ENCODE results near the gene UROD.
"Not testable (repeated sequence)": the region's sequence is repeated elsewhere in the genome, so short reads cannot be mapped to it uniquely, and the experiment has no call there.

Gene UROD

DNA sequence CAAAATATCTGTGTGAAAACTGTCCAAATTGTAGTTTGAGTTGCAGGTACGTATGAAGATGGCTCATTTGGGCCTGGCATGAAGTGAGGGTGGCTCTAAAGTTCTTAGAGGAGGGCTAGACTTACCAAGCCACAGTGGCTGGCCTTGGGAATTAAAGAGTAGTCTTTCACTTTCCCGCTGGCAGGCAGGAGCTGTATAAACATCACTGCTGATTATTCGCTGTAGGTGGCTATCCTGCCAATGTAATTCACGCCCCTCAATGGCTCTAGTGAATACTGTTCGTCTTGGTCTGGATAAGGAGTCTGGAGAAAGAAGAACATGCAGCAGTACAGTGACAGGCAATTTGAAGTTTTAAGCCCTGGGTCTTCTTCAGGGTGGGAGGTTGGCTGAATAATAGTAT, 31.0 kb downstream of the UROD start:
- no peak for DNase-seq

DNA sequence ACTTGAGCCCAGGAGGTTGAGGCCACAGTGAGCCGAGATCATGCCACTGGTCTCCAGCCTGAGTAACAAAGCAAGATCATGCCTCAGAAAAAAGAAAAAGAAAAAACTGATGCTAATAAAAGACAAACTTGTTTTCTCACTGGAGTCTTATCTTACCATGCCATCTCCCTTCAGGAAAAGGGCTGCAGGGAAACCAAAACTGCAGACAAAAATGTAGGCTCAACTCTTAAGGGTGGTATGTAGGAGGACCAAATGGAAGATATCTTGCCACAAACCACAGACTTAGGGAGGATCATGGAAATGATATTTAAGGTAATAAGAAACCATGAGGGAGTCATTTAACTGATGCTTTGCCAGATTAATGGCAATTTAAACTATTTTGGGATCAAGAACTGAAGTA, 32.9 kb downstream of the UROD start:
- no peak for DNase-seq

DNA sequence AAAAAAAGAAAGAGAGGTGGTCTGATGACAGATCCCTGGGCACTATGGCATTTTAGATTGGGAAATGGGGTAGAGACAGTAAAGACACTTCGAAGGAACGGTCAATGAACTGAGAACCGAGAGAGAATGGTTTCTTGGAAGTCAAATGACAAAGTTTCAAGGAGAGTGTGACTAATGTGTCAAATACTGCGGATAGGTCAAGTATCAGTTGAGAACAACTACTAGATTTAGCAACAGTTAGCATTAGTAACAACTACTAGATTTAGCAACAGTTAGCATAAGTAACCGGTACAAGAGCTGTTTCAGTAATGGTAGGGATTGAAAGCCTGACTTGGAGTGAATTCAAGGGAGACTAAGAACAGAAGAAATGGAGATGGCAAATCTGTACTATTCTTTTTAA, 35.0 kb downstream of the UROD start:
- DNase-seq = no peak

DNA sequence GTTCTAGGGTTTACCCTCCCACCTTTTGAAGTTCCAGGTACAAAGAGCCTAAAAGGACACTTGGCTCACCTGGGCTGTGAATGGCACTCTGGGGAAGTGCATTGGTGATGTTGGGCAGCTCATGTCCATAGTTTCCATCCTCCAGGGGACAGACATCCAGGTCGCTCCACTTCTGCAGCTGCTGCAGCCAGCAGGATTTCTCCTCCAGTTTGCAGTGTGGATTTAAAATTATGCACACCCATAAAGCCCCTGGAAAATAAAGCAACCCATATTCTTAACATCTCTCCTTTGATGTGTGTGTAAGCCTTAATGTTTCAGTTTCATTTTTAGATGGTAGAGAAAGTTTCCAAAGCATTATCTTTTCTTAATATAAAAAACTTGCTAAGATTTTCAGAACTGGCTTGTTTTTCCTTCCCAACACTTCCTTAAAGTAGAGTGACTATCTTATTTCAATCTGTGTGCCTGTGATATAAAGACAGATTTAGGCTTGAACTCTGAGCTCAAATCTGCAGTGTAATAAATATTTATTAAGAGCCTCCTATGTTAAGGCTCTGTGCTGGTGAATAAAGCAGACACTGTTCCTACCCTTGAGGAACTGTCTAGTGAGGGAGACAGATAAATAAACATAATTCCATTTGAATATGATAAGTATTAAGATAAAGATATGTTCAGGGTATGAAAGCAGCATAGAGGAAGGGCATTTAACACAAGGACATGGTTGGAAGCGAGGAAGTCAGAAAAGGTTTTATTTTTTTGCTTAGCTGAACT, 39.1 kb downstream of the UROD start:
- no peak for DNase-seq

DNA sequence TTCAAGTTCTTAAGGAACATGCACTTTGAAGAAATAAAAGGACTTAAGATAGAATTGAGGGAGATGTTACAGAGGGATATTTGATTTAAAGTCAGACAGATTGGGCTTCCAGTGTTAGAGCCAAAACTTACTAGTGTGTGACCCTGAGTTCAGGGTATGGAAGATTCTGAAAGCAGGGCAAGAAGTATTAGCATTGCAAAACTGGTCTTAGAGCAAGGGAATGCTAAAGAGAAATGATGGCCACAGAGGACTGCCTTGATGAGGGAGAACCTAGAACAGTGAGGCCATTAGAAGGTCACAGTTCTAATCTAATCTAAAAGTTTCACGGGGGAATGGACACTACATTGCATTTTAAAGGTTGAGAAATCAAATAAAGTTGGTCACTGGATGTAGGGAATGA, 45.5 kb downstream of the UROD start:
- no peak for DNase-seq

DNA sequence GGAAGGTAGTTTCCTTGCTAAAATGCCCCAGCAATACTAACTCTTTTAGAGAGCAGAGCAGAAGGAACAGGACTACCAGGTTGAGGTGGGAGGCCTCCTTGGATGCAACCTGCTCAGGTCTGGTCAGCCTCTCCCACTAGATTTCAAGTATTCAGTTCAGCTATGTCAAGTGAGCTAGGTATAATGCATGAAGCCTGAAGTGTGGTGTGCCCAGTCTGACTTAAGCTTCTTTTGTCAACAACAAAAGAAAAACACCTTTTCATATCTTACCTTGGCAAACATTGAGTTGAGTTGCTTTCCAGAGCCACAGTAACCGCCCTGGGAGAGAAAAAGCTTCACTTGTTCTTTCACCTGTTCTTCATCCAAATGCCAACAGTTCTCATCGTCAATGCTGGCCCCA, 47.8 kb downstream of the UROD start:
- no peak for DNase-seq

DNA sequence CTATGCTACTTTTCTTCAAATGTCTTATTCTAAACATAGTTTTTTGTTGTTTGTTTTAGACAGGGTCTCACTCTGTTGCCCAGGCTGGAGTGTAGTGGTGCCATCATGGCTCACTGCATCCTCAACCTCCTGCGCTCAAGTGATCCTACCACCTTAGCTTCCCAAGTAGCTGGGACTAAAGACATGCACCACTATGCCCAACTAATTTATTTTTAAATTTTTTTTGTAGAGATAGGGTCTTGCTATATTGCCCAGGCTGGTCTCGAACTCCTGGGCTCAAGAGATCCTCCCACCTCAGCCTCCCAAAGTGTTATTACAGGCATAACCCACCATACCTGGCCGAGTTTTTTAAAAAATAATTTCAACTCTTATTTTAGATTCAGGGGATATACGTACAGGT, 50.4 kb downstream of the UROD start:
- DNase-seq = not testable (repeated sequence)

DNA sequence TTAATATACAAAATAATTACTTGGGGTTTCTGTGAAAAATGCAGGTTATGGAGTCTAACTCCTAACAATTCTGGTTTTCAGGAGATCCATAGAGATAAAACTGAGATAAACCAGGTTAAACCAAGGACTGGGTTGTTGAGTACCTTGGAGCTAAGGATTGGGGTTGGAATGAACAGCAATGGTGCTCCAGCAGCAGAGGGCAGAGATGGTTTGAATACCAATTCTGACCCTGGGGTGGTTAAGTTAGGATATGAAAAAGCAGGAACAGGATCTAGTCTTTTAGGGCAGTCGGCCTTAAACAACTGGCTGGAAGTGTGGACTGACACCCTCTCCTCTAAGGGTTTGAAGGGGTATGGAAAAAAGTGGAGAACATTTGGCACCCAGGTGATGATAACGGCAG, 53.0 kb downstream of the UROD start:
- no peak for DNase-seq

All from hematopoietic multipotent progenitor cell treated with erythropoietin and hydrocortisone succinate and interleukin-3 and kit ligand, for 8 days (in vitro differentiated cells).